Activated effector memory CD4-positive, alpha-beta T cell treated with Interleukin-2 at 50 U/mL for 16 hours (primary cell): Measurements from ENCODE around the gene PCSK6.
"Not testable (repeated sequence)": the region's sequence is repeated elsewhere in the genome, so short reads cannot be mapped to it uniquely, and the experiment has no call there.

Experiments
- DNase-seq: peaks from one replicate; pipeline ENCODE4 v3.0.0-alpha.2; 2020

PCSK6 gene

DNA sequence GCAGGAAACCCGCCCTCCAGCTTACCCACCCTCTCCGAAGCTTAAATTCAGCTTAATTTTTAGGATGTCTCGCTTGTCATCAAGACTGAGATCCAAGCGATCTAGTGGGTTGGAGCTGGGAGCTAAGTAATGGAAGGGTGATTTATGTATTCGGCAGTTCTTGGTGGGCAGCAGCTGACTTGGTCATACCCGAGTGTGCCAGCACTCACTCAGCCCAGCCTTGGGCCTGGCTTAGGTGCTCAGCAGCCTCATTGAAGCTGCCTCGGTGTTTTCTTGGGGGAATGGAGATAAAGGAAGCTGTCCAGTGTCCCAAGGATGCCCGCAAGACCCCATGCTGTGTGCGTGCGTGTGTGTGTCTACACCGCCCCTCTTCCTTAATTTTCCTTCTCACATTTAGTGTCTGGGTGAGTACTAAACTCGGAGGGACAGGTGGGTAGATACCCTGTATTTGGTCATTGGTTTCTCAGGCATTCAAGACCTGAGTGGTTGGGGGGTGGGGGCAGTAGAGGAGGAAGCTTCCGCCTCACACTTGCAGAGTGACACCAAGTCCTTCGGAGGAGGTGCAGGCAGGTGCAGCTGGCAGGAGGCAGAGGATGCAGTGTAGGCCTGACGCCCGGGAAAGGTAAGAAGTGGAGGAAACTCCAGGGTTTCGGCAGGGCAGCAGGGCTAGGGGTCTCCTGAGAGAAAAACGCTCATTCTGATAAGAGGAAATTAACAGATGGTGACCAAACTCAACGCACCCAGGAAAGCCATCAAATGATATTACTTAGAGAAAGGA lies 92.8 kb downstream of the PCSK6 start:
- DNase-seq: no peak

DNA sequence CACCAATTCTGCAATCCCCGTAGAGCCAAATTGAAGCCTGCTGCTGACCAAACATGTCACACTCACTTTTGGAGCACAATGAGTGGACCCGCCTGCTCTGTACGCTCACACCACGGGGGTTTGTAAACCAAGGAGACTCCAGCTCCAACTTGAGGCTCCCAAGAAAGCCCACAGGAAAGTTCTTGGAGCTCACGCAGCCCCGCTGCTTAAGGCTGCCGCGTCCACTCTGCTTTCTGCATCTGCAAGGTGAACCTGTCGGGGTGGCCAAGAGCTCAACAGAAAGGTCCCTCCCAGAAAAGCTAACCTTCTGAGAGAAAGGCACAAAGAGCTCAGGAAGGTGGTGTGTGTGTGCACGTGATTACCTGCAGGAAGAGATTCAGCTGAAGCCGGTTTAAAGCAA lies 94.9 kb downstream of the PCSK6 start:
- no peak for DNase-seq

DNA sequence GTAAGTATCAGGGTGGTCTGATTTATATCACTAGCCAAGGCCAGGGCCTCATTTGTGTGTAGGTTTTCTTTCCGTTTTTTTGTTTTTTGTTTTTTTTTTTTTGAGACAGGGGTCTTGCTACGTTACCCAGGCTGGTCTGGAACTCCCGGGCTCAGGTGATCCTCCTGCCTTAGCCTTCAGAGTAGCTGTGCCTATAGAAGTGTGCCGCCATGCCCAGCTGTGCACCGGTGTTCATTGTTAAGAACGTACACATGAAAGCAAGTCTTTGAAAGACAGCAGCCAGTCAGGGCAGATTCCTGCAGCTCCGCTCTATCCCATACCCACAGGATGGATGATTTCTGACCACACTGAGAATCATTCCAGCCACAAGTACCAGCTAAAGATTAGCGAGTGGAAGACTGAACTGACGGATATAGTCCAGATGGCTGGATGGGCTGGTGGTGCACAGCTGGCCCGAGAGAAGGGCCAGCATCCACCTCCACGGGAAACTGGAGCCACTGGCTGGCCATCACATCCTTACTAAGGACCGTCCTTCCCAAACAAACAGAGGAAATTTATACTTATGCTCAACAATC lies 95.4 kb downstream of the PCSK6 start:
- no peak for DNase-seq

DNA sequence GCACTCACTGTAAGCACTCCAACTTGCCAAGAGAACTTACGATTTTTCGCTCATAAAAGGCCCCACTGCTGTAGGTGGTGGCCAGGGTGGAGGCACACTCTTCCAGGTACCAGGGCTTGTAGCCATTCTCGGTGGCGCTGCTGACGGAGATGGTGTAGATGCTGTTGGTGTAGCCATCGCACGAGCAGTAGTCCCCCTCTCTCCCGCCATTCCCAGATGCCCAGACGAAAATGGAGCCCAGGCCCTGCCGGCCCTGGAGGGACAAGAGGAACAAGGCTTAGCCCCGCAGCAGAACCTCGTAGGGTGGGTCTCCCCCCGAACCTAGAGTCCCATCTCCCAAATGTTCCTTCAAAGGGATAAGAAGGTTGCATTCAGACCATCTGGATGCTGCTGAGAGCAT lies 96.3 kb downstream of the PCSK6 start:
- DNase-seq: no peak

DNA sequence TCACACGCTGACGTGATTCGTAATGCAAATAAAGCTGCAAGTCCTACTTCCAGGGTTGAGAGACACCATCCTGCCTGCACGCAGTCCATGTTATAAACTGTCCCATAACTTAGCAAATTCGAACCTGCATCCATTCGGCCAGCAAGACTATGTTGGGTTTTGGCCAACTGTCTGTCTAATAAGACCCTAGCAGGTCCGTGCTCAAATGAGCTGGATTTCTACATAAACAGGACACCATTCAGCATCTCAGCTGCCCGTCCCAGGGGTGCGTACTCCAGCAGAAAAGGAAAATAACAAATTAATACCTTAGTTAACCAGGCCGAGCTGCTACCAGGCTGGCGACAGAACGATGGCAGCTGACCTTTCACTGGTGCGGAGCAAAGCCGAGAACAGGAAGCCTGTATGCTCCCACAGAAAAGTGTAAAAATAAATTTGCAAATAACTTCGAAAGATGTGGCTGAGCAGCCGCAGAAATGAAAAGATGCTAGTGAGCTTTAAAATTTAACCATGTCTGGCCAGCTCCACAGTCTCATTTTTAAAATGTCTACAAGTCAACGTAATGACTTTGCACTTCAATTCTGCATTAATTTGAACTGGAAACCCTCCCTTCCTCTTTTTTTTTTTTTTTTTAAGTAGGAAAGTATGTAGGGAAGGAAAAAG lies 97.4 kb downstream of the PCSK6 start:
- no peak for DNase-seq

DNA sequence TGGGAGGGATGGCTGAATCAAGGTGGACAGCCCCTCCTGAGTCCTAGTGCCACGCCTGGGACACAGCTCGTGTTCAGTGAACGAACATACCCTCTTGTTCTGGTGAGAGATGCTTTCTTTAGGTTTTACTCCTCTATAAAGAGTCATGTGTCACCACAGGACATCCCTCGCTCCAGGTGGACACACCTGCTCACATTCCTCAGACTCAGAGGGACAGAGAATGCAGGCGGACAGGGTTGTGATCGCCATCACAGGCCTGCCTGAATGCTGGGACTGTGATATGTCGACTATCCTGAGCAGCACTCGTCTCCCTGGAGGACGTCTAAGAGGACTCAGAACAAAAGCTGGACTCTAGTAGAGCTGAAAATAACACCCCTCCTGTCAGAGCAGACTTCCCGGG lies 98.1 kb downstream of the PCSK6 start:
- DNase-seq: no peak

DNA sequence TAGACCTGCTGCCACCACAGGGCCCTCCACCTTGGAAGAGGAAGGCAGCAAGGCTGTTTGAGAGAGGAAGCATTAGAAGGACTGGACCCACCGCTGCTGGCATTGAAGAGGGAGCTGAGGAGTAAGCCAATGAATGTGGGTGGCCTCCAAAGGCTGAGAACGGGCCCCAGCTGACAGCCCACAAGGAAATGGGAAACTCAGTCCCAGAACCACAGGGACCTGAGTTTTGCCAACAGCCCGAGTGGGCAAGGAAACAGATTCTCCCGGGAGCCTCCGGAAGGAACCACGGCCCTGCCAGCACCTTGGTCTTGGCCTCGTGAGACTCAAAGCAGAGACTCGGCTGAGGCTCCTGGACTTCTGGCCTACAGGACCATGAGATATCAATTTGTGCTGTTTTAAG lies 99.0 kb downstream of the PCSK6 start:
- DNase-seq: no peak

DNA sequence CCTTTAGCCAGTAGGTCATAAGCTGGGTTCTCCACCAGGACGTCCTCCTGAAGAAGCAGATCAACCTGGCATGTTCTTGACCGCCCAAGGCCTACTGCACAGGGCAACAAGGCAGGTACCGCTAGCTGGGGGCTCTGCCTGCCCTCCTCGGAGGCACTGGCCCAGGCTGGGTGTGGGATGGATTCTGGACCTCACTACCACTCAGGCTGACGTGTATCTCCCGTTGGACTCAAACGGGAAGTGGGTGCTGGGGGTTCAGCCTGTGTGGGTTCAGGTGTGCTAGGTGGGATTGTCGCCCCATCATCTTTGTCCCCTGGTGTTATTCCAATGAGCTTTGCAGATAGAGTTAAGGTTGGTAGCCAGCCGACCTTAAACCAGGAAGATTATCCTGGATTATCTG lies 99.4 kb downstream of the PCSK6 start:
- DNase-seq: no peak

DNA sequence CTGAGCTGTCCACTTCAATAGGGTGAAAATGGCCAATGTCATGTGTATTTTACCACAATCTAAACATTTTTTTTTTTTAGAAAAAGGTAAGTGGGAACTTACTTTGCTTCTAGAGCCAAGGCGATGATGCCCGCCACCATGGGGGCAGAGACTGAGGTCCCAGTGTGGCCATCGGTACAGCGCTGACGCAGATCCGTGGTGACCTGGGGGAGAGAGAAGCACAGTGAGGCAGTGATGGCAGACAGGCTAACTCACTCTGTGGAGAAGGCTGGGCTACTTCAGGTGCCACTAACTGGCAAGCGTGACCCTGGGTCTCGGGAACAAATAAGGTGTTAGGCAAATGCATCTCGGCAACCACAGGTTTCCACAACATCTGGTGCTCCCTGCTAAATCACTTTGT lies 100.1 kb downstream of the PCSK6 start:
- no peak for DNase-seq

DNA sequence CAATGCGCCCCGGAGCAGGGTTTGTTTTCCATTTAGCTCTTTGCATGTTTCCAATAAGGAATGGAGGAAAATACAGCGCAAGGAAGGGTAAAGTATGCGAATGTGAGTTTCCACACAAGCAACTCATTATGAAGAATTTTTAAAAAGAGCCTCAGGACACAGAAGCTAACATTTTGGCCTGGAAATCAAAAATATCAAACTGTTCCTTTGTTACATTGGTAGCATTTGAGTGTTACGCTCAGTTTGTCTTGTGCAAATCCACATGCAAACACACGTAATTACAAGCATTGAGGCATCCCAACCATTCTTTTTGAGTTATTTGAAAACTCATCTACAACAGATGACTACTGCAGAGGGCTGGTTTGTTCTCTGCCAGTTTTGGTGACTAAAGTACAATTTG lies 101.5 kb downstream of the PCSK6 start:
- no peak for DNase-seq

DNA sequence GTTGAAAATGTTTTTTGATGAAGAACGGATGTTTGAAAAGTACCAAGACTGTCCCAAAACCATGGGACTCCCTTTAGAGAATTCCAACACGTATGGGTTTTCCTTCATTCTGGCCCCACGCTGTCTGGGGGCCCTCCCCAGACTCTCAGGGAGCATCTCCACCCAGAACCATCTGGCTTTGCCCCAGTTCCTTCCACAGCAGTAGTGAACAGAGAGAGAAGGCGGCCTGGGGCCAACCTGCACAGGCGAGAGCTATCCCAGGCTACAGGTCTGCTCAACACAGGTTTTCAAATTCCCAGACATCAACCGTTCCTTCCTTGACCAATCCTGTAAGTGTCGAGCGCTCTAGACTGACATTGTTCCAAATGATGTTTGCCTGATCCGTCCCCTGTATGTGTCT lies 101.9 kb downstream of the PCSK6 start:
- no peak for DNase-seq

DNA sequence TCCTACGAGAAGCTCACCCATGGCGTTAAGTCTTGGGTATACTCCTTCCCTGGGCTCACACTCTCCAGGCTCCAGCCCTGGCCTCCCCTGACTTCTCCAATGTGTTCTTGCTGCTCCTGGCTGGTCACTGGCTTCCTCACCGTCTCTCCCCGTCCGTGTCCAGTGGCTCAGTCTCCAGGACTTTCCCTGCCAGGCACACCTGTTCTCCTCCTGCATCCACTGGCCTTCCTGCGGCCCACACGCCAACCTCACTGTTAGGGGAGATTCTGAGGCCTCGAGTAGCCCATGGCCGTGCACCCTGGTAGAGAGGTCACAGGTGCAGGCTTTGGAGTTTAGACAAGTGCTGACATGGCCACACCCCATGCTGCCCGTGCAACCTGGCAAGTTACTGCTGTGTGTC lies 102.5 kb downstream of the PCSK6 start:
- no peak for DNase-seq

DNA sequence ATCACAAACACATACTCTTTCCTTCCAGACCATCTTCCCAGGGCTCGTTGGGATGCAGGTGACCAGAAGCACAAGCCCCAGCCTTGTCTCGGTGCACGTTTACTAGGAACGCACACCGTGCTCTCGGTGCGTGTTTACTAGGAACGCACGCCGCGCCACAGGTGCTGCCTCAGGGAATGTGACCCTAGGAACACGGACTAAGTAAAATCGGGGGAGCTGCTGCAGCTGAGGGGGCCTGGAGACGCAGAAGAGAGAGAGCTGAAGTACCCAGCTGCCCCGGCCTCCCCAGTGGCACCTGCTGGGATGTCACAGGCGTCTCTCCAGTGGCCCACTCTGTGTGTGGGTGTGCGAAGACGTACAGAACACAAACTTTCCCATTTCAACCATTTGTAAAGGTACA lies 103.5 kb downstream of the PCSK6 start:
- DNase-seq: no peak

DNA sequence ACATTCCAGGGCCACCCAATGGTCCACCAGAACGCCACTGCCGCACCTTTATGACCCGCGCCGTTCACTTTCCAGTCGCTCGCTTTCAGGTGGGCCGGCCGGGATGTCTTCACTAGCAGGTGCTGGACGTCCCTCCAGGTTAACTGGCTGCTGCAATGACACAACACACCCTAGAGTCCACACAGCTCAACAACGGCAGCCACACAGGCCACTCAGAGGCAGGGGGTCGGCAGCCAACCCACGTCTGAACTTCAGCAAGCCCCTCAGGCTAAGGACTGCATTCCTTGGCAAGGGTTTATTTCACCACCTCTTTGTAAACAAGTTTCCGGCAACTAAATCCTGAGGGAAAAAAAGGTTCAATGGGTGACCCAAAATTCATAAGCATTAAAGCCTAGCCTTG lies 105.2 kb downstream of the PCSK6 start:
- no peak for DNase-seq

DNA sequence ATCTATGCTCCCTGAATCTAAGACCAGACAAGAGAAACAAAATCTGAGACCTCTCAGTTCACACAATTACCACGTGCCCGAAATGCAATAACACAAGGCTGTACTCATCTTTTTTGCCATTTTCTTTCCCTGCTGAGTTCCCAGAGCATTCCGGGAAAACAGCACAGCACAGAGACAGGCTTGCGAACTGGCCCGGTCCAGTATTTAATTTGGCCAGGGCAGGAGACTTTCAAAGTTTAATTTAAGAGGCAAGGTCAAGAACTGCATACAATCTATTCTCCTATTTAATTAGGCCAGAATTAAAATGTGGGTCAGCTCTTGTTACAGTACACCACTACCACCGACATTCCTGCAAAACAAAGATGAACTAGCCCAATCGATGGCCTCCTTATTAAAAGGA lies 107.0 kb downstream of the PCSK6 start:
- DNase-seq: no peak

DNA sequence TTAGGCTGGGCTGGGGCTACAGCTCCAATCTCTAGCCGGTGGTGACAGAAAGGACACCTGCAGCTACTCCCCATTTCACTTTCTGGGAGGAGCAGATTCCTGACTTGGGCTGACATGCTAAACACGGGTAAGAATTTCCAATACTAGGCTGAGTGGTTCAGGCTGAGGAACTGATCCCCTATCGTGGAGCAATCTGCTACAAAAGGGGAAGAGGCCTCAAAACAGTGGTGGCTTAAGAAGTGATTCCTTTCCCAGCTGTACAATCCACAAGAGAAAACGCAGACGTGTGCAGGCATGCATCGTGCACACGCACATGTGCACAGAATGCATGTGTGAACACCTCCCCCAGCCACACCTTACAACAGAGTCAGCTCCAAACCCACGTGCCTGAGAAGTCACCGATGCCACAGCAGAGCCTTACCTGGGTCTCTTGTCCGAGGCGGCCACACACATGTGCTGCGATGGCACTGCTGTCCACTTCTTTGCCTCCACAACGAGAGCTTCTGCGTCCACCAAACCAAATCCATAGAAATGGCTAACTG lies 107.8 kb downstream of the PCSK6 start:
- DNase-seq: no peak

DNA sequence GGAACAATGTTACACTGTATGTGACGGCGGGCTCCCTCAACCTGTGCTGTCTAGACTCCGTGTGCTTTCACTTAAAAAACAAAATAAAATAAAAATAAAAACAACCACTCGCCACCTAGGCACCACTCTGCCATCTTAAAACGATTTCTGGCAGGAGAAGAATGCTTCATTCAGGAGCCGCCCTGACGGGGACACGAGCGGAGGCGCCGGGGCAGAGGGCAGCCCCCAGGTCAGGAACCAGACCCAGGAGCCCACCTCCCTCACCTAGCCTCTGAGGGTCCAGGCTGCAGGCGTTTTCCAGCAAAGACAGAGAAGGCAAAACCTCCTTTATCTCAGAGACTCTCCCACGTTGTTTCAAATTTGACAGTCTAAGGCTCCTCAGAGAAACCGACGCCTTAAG lies 109.4 kb downstream of the PCSK6 start:
- no peak for DNase-seq

DNA sequence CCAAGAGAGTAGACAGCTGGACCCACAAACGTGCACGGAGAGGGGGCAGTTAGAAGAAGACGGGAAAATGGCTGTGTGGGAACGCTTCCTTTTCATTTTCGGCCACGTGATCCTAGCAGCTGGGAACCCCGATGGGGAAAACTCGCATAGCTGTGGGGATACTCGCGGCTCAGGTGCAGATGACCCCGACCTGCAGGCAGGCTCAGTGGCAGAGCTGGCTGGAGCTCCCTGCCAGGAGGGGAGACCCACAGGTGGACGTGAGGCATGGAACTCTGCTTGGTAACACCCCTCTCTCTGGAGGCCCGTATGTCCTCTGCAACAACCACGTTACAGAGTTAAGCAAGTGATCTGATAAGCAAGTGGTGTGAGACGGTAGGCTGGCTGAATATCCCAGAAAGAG lies 109.9 kb downstream of the PCSK6 start:
- no peak for DNase-seq

DNA sequence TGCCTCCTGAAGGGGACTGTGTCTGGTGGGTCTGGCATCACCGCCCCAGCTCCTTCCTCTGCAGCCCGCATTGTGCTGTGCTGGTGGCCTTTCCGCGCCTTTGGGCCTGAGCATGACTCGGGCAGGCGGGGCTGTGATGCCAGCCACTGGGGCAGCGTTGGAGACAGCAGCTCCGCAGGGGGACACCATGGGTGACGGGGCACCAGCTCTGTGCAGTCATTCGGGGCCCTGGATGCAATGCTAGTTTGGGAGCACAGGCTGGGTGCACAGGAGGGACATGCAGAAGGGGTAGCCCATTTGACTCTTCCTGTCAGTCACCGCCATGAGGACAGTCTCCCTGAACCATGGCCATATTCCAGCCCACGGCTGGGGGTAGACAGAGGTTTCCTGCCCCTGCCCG lies 110.6 kb downstream of the PCSK6 start:
- DNase-seq: no peak

DNA sequence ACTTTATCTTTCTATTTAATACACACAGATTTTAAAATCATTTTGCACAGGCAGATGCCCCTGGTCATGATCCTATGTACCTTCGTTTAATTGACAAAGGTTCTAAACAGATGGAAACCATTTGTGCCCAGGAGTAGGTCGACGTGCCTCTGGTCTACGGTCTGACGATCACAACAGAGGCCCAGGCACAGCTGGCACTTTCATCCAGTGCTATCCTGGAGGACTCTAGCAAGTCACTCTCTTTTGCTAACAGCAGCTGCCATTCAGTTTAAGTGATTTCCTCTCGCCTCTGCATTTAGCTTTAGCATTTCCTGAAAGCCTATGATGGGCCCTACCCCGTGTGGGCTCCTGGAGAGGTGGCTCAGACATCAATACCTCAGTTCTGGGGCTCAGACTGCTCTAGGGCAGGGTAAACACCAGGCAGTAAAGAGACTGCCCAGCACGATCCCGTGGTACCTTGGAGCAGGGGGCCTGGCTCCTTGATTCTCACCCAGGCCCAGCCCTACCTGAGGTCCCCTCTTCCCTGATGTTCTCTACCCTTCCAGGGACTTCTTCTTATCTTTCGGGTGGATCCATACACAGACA lies 111.2 kb downstream of the PCSK6 start:
- DNase-seq: no peak

DNA sequence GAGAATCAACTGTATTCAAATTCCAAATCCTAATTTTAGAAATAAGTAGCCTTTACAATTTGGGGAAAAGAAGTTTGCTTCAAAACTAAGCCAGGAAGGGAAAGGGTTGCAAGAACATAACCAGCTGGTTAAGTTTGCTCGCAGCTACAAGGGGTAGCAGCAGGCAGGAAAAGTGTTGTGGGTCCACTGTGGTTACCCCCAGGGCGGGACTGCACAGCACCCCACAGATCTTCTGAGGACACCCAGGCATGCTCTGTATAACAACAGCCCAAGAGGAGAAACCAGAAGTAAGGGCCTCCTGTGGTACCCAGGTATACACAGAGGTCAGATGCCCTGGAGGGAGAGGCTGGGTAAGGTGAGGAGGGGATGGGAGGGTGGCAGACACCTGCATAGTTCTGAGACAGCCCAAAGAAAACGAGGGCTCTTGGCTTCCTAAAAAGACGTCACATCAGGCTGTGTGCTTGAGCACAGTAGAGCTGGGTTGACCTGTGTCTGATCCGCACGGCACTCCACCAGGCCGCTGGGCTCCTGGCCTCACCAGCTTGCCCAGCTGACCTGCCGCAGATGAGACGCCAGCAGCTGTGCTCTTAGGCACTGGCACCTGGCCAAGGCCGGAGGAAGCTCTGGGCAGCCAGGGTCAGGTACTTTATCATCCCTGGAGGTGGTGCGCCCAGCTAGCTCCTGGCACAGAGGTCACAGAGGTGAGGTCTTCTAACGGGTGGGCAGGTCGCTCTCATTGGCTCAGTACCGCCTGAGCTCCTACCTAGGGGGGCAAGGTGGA lies 112.7 kb downstream of the PCSK6 start:
- DNase-seq: no peak

DNA sequence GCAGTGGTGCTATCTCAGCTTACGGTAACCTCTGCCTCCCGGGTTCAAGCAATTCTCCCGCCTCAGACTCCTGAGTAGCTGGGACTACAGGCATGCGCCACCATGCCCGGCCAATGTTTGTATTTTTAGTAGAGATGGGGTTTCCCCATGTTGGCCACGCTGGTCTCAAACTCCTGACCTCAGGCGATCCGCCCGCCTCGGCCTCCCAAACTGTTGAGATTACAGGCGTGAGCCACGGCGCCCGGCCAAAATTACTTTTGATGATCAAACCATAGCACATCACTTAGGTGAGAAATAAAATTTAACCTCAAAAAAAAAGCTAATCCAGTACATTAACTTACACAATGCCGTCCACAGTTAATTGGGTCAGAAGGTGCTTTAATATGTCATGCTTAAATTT lies 114.5 kb downstream of the PCSK6 start:
- DNase-seq: not testable (repeated sequence)

DNA sequence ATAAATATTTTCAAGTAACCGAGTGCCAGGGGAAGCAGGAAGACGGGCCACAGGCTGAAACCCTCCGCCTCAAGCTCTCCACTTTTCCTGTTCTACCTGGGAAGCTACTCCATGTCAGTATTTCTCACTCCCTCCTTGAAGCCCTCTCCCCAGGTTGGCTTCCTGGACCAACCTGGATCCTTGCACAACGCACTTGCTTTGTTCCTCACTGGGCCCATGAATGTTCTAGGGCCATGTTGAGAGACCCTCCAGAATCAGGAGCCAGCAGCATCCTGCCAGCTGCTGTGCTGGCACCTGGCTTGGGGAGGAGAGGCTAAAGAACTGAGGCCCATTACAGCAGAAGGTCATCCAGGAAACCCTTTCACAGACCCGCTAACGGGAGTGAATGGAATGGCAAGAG lies 115.2 kb downstream of the PCSK6 start:
- DNase-seq: no peak
